OCI-LY1 (cell line): ENCODE measurements around the gene SPCS1.

ENCODE experiments used
- H2AFZ ChIP-seq: fragments of 200-600 bp; sonication (generic), shearing (Covaris generic); 2 replicates; pipeline ENCODE4 v1.6.0; 2014; ENCODE audit warnings: antibody characterized with exemption, mild to moderate bottlenecking, low read length
- H3F3A ChIP-seq: fragments of 200-600 bp; sonication (generic), shearing (Covaris generic); 2 replicates; pipeline ENCODE4 v1.6.0; 2014; ENCODE audit warnings: mild to moderate bottlenecking, antibody characterized with exemption, low read length, moderate library complexity; ENCODE audit not compliant: insufficient read depth
- H3K27ac ChIP-seq: fragments of 200-600 bp; sonication (generic); 2 replicates; pipeline ENCODE4 v1.5.1; 2014; ENCODE audit warnings: low read length, mixed run types, mild to moderate bottlenecking, low read depth; ENCODE audit not compliant: poor library complexity, severe bottlenecking
- H3K27me3 ChIP-seq: fragments of 200-600 bp; sonication (generic); 2 replicates; pipeline ENCODE4 v1.6.0; 2014; ENCODE audit warnings: antibody characterized with exemption, mild to moderate bottlenecking, low read length, moderate library complexity; ENCODE audit not compliant: insufficient read depth
- H3K36me3 ChIP-seq: fragments of 200-600 bp; sonication (generic); 2 replicates; pipeline ENCODE4 v1.6.1; 2014; ENCODE audit warnings: mild to moderate bottlenecking, antibody characterized with exemption, low read length, moderate library complexity, mixed read lengths; ENCODE audit not compliant: insufficient read depth
- H3K4me1 ChIP-seq: fragments of 200-600 bp; sonication (generic); 2 replicates; pipeline ENCODE4 v1.5.1; 2014; ENCODE audit warnings: mild to moderate bottlenecking, low read length, moderate library complexity; ENCODE audit not compliant: insufficient read depth, severe bottlenecking
- H3K4me2 ChIP-seq: fragments of 200-600 bp; sonication (generic), shearing (Covaris generic); 2 replicates; pipeline ENCODE4 v1.6.1; 2014; ENCODE audit warnings: low read length
- H3K4me3 ChIP-seq: fragments of 200-600 bp; sonication (generic); 2 replicates; pipeline ENCODE4 v1.5.1; 2014; ENCODE audit warnings: low read length, low read depth, mild to moderate bottlenecking, mixed read lengths; ENCODE audit not compliant: poor library complexity, severe bottlenecking
- H3K79me2 ChIP-seq: fragments of 200-600 bp; shearing (Covaris generic); 2 replicates; pipeline ENCODE4 v1.6.1; 2016; ENCODE audit warnings: mixed run types, low read length, mixed read lengths; ENCODE audit not compliant: insufficient read depth
- H3K9ac ChIP-seq: fragments of 200-600 bp; sonication (generic), shearing (Covaris generic); 2 replicates; pipeline ENCODE4 v1.6.1; 2014; ENCODE audit warnings: mild to moderate bottlenecking, low read length, mixed read lengths
- H3K9me2 ChIP-seq: fragments of 200-600 bp; sonication (generic), shearing (Covaris generic); 2 replicates; pipeline ENCODE4 v1.6.1; 2014; ENCODE audit warnings: low read depth, mild to moderate bottlenecking, low read length, mixed read lengths
- H3K9me3 ChIP-seq: fragments of 200-600 bp; shearing (Covaris generic); 2 replicates; pipeline ENCODE4 v1.6.1; 2014; ENCODE audit warnings: low read length, mixed read lengths
- H4K20me1 ChIP-seq: fragments of 200-600 bp; sonication (generic), shearing (Covaris generic); 2 replicates; pipeline ENCODE4 v1.6.0; 2016; ENCODE audit warnings: mild to moderate bottlenecking, low read length; ENCODE audit not compliant: insufficient read depth
- EZH2 ChIP-seq: fragments of 200-600 bp; sonication (generic), shearing (Covaris generic); IDR thresholded peaks from 2 replicates; pipeline ENCODE4 v1.8.0; 2017; ENCODE audit warnings: borderline replicate concordance, mixed run types, mild to moderate bottlenecking, antibody characterized with exemption, low read length, moderate library complexity, mixed read lengths
- TF ChIP-seq, protein P1 (sequence below): fragments of 200-600 bp; sonication (generic), shearing (Covaris generic); IDR thresholded peaks from 2 replicates; pipeline ENCODE4 v1.5.1; 2017; ENCODE audit warnings: mild to moderate bottlenecking, antibody characterized with exemption, low read length, moderate library complexity, mixed read lengths

The SPCS1 gene

DNA sequence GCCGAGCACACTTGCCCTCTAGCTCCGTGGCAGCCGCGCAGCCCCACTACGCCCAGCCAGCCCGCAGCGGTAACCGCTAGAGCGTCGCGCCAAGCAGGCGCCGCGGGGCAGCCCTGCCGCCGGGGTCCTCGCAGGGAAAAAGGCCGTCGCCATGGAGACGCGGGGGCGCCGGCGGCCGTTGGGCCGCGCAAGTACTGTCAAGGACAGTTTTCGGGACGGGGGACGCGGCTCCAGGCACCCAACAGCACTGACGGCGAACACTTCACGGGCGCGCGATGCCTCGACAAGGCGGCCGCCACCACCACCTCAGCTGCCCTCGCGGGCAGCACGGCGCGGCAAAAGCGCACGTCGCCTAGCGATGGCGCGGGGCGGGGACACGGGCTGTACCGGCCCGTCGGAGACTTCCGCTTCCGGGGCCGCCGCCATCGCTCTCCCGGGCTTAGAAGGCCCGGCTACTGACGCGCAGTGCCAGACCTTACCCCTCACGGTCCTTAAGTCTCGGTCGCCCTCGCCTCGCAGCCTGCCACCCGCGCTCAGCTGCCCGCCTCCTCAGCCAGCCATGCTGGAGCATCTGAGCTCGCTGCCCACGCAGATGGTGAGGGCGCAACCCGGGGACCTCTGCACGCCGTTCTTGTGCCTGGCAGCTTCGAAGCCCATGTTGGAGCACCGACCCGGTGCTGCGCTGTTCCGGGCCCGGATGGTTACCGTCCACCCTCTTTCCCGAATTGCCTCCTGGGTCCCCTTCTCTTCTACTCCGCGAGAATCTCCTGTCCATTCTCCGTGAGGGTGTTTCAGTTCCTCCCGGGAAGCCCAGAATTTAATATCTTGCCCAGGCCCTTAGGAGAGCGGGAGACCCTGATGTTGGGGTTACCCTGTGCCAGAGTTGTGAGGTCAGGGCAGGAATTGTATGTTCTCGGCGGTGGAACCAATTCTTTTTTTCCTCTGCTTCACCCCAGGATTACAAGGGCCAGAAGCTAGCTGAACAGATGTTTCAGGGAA is at the start of gene SPCS1, which contains the start of gene GLT8D1:
Gene SPCS1 (plus strand): TSS at position 419 of the 999 bp plus-strand sequence. CDS start 141 bp downstream, at position 560.
Gene GLT8D1 (minus strand): TSS at position 104 of the 999 bp plus-strand sequence. CDS start 5,331 bp downstream, outside the sequence.
- H3K4me1 ChIP-seq = peaks cover 31% of the 10 kb centered on the region
- TF ChIP-seq, protein P1, sequence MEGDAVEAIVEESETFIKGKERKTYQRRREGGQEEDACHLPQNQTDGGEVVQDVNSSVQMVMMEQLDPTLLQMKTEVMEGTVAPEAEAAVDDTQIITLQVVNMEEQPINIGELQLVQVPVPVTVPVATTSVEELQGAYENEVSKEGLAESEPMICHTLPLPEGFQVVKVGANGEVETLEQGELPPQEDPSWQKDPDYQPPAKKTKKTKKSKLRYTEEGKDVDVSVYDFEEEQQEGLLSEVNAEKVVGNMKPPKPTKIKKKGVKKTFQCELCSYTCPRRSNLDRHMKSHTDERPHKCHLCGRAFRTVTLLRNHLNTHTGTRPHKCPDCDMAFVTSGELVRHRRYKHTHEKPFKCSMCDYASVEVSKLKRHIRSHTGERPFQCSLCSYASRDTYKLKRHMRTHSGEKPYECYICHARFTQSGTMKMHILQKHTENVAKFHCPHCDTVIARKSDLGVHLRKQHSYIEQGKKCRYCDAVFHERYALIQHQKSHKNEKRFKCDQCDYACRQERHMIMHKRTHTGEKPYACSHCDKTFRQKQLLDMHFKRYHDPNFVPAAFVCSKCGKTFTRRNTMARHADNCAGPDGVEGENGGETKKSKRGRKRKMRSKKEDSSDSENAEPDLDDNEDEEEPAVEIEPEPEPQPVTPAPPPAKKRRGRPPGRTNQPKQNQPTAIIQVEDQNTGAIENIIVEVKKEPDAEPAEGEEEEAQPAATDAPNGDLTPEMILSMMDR = no peak
- TF ChIP-seq EZH2 = no peak
- H3K9me3 ChIP-seq = no peaks in the 10 kb centered on the region
- peak within 1 kb of the TSS; percentile 59 for H3K27ac ChIP-seq
- H3K9ac ChIP-seq = peak within 1 kb of the TSS; percentile 90
- no peaks in the 10 kb centered on the region for H3K9me2 ChIP-seq
- no peak within 1 kb of the TSS; the same call in 1 of the 2 replicates for H2AFZ ChIP-seq
- no peaks in the 10 kb centered on the region for H3K27me3 ChIP-seq
- H3K79me2 ChIP-seq = peaks cover 8% of the 10 kb centered on the region; the same call in 1 of the 2 replicates
- peaks cover 16% of the 10 kb centered on the region; the same call in 1 of the 2 replicates for H3K36me3 ChIP-seq
- no peaks in the 10 kb centered on the region for H4K20me1 ChIP-seq
- H3K4me2 ChIP-seq = peak within 1 kb of the TSS; percentile 81
- H3K4me3 ChIP-seq = peak within 1 kb of the TSS; percentile 90
- H3F3A ChIP-seq = no peaks in the 10 kb centered on the region

DNA sequence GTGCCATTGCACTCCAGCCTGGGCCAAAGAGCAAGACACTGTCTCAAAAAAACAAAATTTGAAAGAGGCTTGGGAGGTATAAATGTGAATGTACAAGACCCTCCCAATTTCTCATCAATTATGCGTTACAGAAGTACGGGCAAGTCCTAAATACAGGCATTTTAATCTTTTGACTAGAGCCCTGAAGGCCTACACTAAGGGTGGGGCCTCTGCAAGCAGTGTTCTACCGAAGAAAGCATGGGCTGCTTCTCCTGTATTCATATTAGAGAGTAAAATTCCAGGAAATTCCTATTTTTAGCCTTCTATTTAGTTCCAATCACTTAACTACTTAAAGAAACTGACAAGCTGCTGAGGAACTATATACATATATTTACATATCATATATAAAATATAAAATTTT is 45.9 kb upstream of the SPCS1 start:
- H3K9me3 ChIP-seq = no peaks in the 10 kb centered on the region
- H2AFZ ChIP-seq = no peak overlapping the region
- H3K9ac ChIP-seq = no peak overlapping the region
- H4K20me1 ChIP-seq = no peaks in the 10 kb centered on the region
- H3K27ac ChIP-seq = no peak overlapping the region
- TF ChIP-seq, protein P1 = no peak
- no peak for TF ChIP-seq EZH2
- no peaks in the 10 kb centered on the region for H3K4me1 ChIP-seq
- H3K4me3 ChIP-seq = no peak overlapping the region
- no peaks in the 10 kb centered on the region for H3F3A ChIP-seq
- peaks cover 84% of the 10 kb centered on the region for H3K36me3 ChIP-seq
- no peak overlapping the region for H3K4me2 ChIP-seq
- H3K9me2 ChIP-seq = no peaks in the 10 kb centered on the region
- H3K27me3 ChIP-seq = no peaks in the 10 kb centered on the region
- H3K79me2 ChIP-seq = no peaks in the 10 kb centered on the region

DNA sequence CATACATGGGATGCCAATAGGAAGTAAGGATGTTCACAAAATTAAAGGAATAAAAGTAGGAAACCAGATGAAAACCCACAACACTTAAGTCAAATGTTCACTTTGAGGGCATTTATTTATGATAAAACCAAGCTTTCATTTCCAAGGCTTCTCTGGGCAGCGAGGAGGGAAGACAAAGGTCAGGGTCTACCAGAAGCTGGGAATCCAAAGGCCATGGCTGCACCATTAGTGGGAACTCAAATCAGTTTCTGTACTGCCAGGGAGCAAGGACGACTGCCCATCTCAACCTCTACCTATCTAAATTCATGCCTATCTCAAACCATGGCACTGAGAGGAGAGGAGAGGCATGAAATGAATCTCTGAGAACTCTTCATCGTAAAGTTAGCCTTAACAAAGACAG is 42.8 kb upstream of the SPCS1 start:
- Histone ChIP-seq H3K9ac (no peak overlapping the region), H3K79me2 (no peaks in the 10 kb centered on the region), H3K4me2 (no peak overlapping the region), H3F3A (no peaks in the 10 kb centered on the region), H3K9me3 (no peaks in the 10 kb centered on the region), H3K27me3 (no peaks in the 10 kb centered on the region), H2AFZ (no peak overlapping the region), H3K36me3 (peaks cover 66% of the 10 kb centered on the region), H3K9me2 (no peaks in the 10 kb centered on the region), H3K4me3 (no peak overlapping the region), H3K4me1 (no peaks in the 10 kb centered on the region), H3K27ac (no peak overlapping the region), H4K20me1 (no peaks in the 10 kb centered on the region)
- no peak for TF ChIP-seq EZH2
- TF ChIP-seq, protein P1 = no peak
